NCI-H510A treated with DMSO at 0.1 percent for 48 hours (cell line): ENCODE data around the gene SRP19.
"Not testable (repeated sequence)": the region's sequence is repeated elsewhere in the genome, so short reads cannot be mapped to it uniquely, and the experiment has no call there.

Experiments
- DNase-seq: peaks from one replicate; lab custom pipeline; 2025; lab: John Stamatoyannopoulos, UW

SRP19 gene

GRCh38 chr5:112870966-112871365 lies 9.9 kb downstream of the SRP19 start:
- DNase-seq, result no peak

- DNase-seq, result no peak
Measured at GRCh38 chr5:112876362-112876761, 15.3 kb downstream of the SRP19 start.

GRCh38 chr5:112878101-112878500 lies 17.0 kb downstream of the SRP19 start:
- DNase-seq, result no peak

DNA sequence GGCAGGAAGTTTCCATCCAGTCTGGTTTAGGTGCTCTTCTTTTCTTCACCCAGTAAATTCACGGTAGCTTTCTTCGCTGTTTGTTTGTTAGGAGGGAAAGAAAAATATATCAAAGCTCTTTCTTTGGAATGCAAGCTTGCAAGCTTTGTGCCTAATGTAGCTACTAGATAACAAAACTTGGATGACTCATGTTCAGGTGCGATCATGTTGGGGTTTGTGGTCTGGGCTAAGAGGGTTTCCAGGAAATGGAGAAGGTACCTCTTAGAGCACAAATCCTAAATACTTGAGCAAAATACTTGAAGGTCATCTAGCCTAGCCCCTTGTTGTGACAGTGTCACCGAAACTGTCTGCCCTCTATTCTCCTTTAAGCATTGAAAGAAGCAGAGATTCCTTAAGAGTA lies 17.7 kb downstream of the SRP19 start:
- DNase-seq, result no peak

DNA sequence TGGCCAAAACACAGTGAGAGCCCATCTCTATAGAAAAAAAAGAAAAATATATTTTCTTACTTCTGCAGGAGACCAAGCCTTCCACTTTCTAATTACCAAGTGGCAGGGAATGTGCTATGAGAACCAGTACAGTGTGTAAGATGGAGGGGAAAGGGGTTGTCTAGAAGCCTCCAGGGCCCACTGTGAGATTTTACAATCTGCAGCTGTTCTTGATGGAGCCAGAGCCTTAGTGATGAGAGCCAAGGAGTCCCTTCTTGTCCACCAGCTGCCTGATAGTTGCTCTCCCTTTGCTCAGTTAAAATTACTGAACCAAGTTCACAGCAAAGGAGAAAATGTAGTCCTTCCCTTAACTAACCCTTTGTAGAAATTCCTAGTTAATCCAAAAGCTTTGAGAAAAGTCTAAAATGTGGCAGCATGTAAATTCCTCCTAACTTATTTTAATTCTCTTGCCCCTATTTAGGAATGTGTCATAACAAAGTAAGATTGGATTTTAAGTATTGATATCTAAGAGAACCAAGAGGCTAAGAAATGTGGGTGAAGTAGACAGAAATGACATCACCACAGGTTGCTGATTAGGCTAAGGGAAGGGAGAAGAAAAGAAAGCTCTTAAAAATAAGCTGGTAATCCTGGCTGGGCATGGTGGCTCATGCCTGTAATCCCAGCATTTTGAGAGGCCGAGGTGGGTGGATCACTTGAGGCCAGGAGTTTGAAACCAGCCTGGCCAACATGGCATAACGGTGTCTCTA lies 19.3 kb downstream of the SRP19 start:
- no peak for DNase-seq

- DNase-seq, result no peak
Measured at GRCh38 chr5:112883192-112883591, 22.1 kb downstream of the SRP19 start.

GRCh38 chr5:112885001-112885400 lies 23.9 kb downstream of the SRP19 start:
- no peak for DNase-seq

DNA sequence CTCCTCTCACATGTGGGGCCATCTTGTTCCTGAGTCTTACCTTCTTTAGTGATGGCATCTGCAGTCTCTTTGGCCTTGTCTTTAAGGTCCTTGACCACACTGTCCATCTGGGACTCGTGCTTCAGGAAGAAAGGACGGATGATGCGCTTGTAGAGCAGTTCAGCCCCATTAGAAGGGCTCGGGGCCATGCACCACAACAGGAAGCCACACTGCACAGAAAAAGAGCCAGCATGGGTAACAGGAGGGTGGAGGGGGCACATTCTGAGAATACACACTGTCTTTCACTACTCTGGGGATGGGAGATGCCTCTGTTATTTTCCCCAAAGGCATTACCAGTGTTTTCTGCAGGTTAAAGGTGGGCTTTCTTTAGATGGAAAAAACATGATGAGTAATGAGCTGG lies 25.9 kb downstream of the SRP19 start:
- DNase-seq, result no peak

GRCh38 chr5:112892066-112892465 lies 31.0 kb downstream of the SRP19 start:
- not testable (repeated sequence) for DNase-seq

- DNase-seq, result no peak
Measured at GRCh38 chr5:112892776-112893175, 31.7 kb downstream of the SRP19 start.

GRCh38 chr5:112895682-112896081 lies 34.6 kb downstream of the SRP19 start:
- DNase-seq, result no peak

DNA sequence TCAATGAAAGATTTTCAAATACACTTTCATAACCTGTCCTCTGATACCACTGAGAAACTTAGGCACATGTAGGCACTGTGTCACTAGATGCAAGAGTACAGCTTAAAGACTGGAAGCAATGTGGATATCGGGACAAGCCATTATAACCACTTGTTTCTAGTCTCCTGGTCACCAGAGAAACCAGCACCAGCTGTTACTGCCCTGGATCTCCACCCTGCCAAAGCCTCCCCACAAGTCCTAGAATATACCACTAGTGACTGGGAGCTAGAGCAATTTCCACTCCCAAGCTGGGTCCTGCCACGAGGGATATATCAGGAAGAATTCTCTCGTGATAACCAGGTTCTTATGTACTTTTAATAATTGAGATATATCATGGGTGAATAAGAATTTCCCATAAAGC lies 41.5 kb downstream of the SRP19 start:
- no peak for DNase-seq

- DNase-seq, result not testable (repeated sequence)
Measured at GRCh38 chr5:112904996-112905395, 43.9 kb downstream of the SRP19 start.

DNA sequence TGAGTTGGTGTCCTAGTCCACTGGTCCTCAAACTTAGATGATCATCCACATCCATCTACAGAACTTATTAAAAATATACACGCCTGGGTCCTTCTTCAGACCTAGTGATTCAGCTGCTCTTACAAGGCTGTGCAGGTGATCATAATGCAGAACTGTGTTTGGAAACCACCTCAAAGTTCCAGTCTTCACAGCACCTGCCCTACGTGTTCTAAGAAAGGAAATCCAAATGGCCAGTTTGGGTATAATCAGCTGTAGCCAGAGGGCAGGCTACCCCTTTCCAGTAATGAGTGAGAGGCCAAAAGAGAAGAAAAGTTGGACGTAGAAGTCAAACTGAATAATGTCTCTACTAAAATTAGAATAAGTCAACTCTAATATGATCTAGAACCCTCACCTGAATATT lies 45.5 kb downstream of the SRP19 start:
- DNase-seq, result no peak

GRCh38 chr5:112907166-112907631 lies 46.1 kb downstream of the SRP19 start:
- DNase-seq, result no peak

DNA sequence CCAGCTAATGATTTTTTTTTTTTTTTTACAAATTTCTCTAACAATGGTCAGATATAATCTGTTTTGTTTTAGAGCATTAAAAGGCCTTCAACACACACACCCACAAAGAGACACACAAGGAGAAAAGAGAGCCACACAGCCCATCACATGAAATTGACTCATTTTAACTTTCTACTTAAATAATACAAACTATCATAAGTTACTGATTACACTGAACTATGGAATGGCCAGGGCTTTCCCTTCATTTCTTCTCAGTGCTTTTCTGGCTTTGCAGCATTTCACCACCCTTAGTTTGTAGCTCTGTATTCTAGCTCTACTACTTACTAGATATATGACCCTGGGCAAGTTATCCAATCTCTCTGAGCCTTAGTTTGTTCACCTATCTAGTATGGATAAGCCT lies 47.8 kb downstream of the SRP19 start:
- no peak for DNase-seq

- DNase-seq, result no peak
Measured at GRCh38 chr5:112910529-112910928, 49.4 kb downstream of the SRP19 start.

- DNase-seq, result no peak
Measured at GRCh38 chr5:112914584-112914983, 53.5 kb downstream of the SRP19 start.

DNA sequence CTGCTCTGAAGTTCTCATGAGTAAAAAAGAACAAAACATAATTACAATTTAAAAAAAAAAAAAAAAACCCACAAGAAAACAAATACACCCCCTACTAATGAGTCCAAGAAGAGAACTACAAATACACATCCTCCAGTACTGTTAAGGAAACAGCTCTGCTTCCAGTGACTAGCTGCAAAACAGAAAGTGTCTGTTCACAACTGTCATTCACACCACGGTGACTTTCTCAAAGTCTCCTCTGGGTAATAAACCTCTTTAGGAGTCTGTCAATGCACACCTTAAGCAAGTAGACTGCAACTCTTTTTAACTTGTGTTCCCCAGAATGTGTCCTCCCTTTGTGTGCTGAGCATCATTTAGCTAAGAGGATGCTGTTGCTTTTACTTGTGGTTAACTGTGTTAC lies 54.7 kb downstream of the SRP19 start:
- DNase-seq, result no peak

DNA sequence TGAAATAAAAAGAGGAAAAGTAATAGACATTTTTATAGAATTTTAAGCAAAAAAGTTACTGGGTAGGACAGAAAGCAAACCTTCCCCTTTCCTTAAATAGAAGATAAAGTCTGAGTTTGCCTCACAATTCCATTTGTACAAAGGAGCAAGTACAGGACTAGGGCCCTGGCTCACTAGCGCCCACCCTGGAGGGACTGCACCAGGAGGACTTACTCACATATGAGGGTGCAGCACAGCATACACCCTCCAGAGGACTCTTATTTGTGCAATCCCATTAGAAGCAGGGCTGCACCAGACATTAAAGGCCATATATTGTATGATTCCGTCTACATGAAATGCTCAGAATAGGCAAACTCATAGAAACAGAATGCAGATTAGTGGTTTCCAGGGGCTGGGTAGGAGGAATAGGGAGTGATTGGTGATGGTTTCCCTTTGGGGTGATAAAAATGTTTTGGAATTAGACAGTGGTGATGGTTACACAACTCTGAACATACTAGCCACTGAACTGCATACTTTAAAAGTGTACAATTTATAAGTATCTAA lies 56.4 kb downstream of the SRP19 start:
- DNase-seq, result no peak

DNA sequence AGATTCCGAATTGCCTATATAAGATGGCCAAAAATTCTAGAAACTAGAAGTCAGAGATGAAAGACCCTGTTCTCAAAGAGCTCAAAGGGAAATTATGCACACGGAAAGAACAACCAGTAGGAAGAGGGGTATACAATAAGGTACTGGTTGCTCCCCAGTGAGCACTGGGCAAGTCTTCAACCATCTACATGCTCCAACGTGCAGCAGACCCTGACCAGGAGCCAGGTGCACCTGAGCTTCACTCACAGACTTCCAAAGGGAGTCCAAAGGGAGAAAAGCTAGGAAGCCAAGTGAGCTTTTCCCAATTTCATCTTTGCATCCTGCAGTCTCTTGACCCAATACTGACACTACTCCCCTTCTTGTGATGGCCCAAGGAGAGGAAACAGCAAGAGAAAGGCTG lies 57.0 kb downstream of the SRP19 start:
- no peak for DNase-seq

GRCh38 chr5:112918679-112919078 lies 57.6 kb downstream of the SRP19 start:
- DNase-seq, result no peak
